GM12878 (cell line): Measurements from ENCODE around the gene SLA2. TPM values are rescaled to one million over a fixed set of nuclear protein-coding genes. Genes with fewer than 3 reads are reported as not detected.

Experiments
- CBX3 ChIP-seq: fragments of 200-600 bp; sonication (generic); IDR thresholded peaks from 2 replicates; pipeline ENCODE4 v1.6.1; 2016; ENCODE audit warnings: low read depth, borderline replicate concordance
- CHD1 ChIP-seq: IDR thresholded peaks from 2 replicates; pipeline ENCODE4 v1.6.1; 2012; ENCODE audit warnings: low read depth, low read length, improper control_type of control experiment
- E4F1 ChIP-seq: fragments of 450-650 bp; IDR thresholded peaks from 2 replicates; pipeline ENCODE4 v1.6.1; 2018; ENCODE audit warnings: borderline replicate concordance, mild to moderate bottlenecking; ENCODE audit not compliant: partially characterized antibody
- FOXK2 ChIP-seq: fragments of 450-650 bp; IDR thresholded peaks from 2 replicates; pipeline ENCODE4 v1.6.1; 2017; ENCODE audit warnings: mild to moderate bottlenecking, moderate library complexity
- HSF1 ChIP-seq: fragments of 150-350 bp; IDR thresholded peaks from 2 replicates; pipeline ENCODE4 v1.6.1; 2014; ENCODE audit warnings: mild to moderate bottlenecking, low read depth, low read length
- KLF5 ChIP-seq: fragments of 450-650 bp; IDR thresholded peaks from 2 replicates; pipeline ENCODE4 v1.6.1; 2014; ENCODE audit warnings: mild to moderate bottlenecking; ENCODE audit not compliant: partially characterized antibody
- MLLT1 ChIP-seq: fragments of 450-650 bp; IDR thresholded peaks from 2 replicates; pipeline ENCODE4 v1.6.1; 2016; ENCODE audit warnings: mild to moderate bottlenecking
- MYB ChIP-seq: fragments of 150-350 bp; IDR thresholded peaks from 2 replicates; pipeline ENCODE4 v1.6.1; 2014; ENCODE audit warnings: mild to moderate bottlenecking, low read depth, low read length, borderline replicate concordance
- NR2C2 ChIP-seq: IDR thresholded peaks from 2 replicates; pipeline ENCODE4 v1.6.1; 2011; ENCODE audit warnings: borderline replicate concordance, low read depth; ENCODE audit not compliant: control insufficient read depth, insufficient read length
- PKNOX1 ChIP-seq: fragments of 450-650 bp; IDR thresholded peaks from 2 replicates; pipeline ENCODE4 v1.6.1; 2016; ENCODE audit warnings: mild to moderate bottlenecking
- PML ChIP-seq: IDR thresholded peaks from 2 replicates; pipeline ENCODE4 v1.6.1; 2012; ENCODE audit warnings: low read length, inconsistent platforms
- PRDM15 ChIP-seq: fragments of 450-650 bp; formaldehyde crosslinking; IDR thresholded peaks from 2 replicates; pipeline ENCODE4 v1.4.0; 2020; ENCODE audit warnings: mild to moderate bottlenecking, moderate library complexity
- RB1 ChIP-seq: fragments of 450-650 bp; formaldehyde crosslinking; IDR thresholded peaks from 2 replicates; pipeline ENCODE4 v1.6.1; 2017; ENCODE audit warnings: mild to moderate bottlenecking, borderline replicate concordance
- RFX5 ChIP-seq: IDR thresholded peaks from 2 replicates; pipeline ENCODE4 v1.6.1; 2011; ENCODE audit warnings: low read depth, low read length, improper control_type of control experiment
- SIX5 ChIP-seq: IDR thresholded peaks from 2 replicates; pipeline ENCODE4 v1.6.1; 2011; ENCODE audit warnings: mild to moderate bottlenecking, low read depth, low read length, moderate library complexity; ENCODE audit not compliant: severe bottlenecking
- SMARCA5 ChIP-seq: fragments of 450-650 bp; IDR thresholded peaks from 2 replicates; pipeline ENCODE4 v1.6.1; 2017; ENCODE audit warnings: mild to moderate bottlenecking
- SPI1 ChIP-seq: IDR thresholded peaks from 2 replicates; pipeline ENCODE4 v1.6.1; 2011; ENCODE audit warnings: low read depth, mild to moderate bottlenecking, low read length, moderate library complexity, borderline replicate concordance; ENCODE audit not compliant: insufficient read depth
- TCF3 ChIP-seq: IDR thresholded peaks from 2 replicates; pipeline ENCODE4 v1.6.1; 2012; ENCODE audit warnings: low read depth, mild to moderate bottlenecking, low read length, borderline replicate concordance; ENCODE audit not compliant: insufficient read depth
- WRNIP1 ChIP-seq: IDR thresholded peaks from 2 replicates; pipeline ENCODE4 v1.6.1; 2011; ENCODE audit warnings: low read depth, low read length, improper control_type of control experiment, borderline replicate concordance
- polyA plus RNA-seq, 11 experiments: library from polyadenylated mRNA; depleted of rRNA in 4 of 11; unstranded in 6 of 11; stranded (reverse) in 5 of 11; fragments of >200 nt; fragmentation: Nextera tagmentation in 4 of 11; fragmentation: Illumina TruSeq in 1 of 11; extraction: Ambion mirVana in 4 of 11; extraction: Trizol in 1 of 11; gene quantifications; 1 replicate in 1 of 11; 2 replicates in 10 of 11; pipeline versions ENCODE4 v1.2.1 to v1.2.3, GENCODE V29; 2011 to 2016; ENCODE audit warnings: inconsistent platforms in 2 of 11, missing spikeins in 2 of 11, low read depth in 1 of 11
- total RNA-seq, 4 experiments: library from RNA; depleted of rRNA in 3 of 4; stranded (reverse); fragments of >200 nt in 3 of 4; fragmentation: Illumina TruSeq in 1 of 4; extraction: Trizol in 1 of 4; gene quantifications; 2 replicates each; pipeline versions ENCODE4 v1.2.1 to v1.2.3, GENCODE V29; 2013 to 2021

SLA2 gene
- total and polyA plus RNA-seq, 10 of the 15 experiments (the other 5 are each of a cell fraction or from before 2014, with no cell fraction given), result 0.29 to 3.3 (median 1.4) TPM

GRCh38 chr20:36573103-36573797 is 72.7 kb downstream of the SLA2 start, which contains the start of gene TGIF2 (continued):
- peak; percentile 49; the same call in 1 of the 2 replicates for TF ChIP-seq TCF3
- peak; percentile 16; the same call in 1 of the 2 replicates for TF ChIP-seq MLLT1
- TF ChIP-seq RB1, result peak; percentile 66
- TF ChIP-seq KLF5, result no peak
- no peak for TF ChIP-seq CBX3
- TF ChIP-seq SIX5, result no peak
- no peak for TF ChIP-seq RFX5
- peak; percentile 8; the same call in 1 of the 2 replicates for TF ChIP-seq PKNOX1
- no peak for TF ChIP-seq NR2C2
- no peak for TF ChIP-seq FOXK2
- no peak for TF ChIP-seq MYB
- TF ChIP-seq SMARCA5, result peak; percentile 46; the same call in 1 of the 2 replicates
- TF ChIP-seq PRDM15 (CRISPR knock-in tag), result no peak
- no peak for TF ChIP-seq HSF1
- TF ChIP-seq CHD1, result no peak
- TF ChIP-seq SPI1, result peak; percentile 26; the same call in 1 of the 2 replicates
- peak; percentile 48 for TF ChIP-seq E4F1
- peak; percentile 22; the same call in 1 of the 2 replicates for TF ChIP-seq PML
- no peak for TF ChIP-seq WRNIP1
